ENCODE data around the gene PES1.
"Not testable (repeated sequence)": the region's sequence is repeated elsewhere in the genome, so short reads cannot be mapped to it uniquely, and the experiment has no call there.

The PES1 gene

GRCh38 chr22:30555282-30556210, 36.2 kb downstream of the PES1 start:
- no peak for DNase-seq (ENCODE audit: low read depth in 2 of 2)

DNA sequence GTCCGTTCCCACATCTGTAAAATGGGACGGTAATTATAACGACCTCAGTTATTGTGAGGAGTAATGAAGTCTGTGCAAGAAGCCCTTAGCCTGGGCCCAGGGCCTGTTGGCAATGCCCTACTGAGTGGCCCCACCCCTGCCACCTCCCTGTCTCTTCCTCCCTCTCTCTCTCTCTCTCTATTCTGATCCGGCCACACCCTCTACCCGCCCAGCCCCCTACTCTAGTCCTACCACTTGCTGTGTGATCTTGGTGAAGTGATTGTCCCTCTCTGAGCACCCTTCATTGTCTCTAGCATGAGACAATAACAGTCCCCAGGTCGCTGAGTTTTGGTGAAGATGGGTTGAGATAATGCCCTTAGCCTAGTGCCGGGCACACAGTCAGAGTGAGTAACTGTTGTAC, 37.7 kb downstream of the PES1 start:
- DNase-seq (ENCODE audit: low read depth in 2 of 2) = no peak

DNA sequence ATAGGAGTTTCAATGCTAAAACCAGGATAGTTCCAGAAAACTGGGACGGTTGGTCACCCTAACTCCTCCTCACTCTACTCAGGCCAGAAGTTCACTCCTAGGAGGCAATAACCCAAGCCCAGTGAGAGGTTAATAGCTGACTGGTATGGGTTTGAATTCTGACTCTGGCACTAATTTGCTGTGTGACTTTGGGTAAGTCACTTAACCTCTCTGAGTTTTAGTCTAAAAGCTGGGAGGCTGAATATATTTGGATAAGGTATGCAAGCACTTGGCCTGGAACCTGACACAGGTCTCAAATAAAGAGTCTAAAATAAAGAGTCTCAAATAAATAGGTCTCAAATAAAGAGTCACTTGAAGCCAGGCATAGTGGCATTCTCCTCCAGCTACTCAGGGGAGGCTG, 39.0 kb downstream of the PES1 start:
- DNase-seq (ENCODE audit: low read depth in 2 of 2) = no peak

DNA sequence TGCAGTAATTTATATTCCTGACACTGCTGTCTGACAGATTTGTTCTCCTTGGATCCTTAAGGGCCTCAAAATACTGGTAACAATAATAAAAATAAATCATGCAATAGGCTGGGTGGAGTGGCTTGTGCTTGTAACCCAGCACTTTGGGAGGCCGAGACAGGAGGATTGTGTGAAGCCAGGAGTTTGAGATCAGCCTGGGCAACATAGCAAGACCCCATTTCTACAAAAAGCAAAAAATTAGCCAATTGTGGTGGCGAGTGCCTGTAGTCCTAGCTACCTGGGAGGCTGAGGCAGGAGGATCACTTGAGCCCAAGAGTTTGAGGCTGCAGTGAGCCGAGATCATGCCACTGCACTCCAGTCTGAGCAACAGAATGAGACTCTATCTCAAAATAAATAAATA, 39.9 kb downstream of the PES1 start:
- not testable (repeated sequence) for DNase-seq (ENCODE audit: low read depth in 2 of 2)

DNA sequence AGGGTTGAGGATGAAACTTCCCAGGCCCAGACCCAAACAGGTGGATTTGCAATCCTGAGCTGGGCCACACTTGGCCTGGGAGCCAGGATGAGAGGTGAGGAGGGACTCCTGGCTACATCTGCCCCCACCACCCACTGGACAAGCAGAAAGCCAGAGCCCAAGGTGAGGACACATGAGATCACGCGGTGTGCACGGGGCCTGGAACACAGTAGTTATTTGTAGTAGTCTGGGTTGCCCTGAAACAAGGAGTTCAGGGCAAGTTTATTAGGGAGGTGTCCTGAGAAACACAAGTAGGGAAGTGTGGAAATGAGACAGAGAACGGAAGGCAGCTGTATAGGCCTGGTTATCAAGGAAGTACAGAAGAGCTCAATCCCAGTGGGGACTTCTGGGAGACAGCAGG, 44.5 kb downstream of the PES1 start:
- no peak for DNase-seq (ENCODE audit: low read depth in 2 of 2)

DNA sequence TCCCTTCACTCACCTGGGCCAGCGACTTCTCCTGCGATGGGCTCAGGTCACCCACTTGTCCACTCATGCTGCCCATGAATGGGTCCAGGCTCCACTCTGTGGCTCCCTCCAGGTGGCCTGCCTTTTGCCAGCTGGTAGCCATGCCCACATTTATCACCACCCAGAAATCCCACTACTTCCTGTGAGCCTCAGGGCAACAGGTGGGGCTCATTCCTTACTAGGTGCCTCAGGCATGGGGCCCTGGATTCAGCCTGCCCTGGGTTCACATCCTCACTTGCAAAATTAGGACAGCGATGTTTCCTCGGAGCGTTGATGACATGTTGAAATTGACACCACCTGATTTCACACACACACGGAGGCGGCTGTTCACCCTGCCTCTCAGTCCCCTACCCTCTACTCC, 45.1 kb downstream of the PES1 start, which contains the start of gene SEC14L6:
SEC14L6 (minus strand) TSS at position 126 of the 400 bp plus-strand sequence; CDS start at position 67, 59 bp downstream.
- DNase-seq (ENCODE audit: low read depth in 2 of 2) = no peak

- no peak for DNase-seq (ENCODE audit: low read depth in 2 of 2)
Measured at GRCh38 chr22:30542811-30543188, 48.9 kb downstream of the PES1 start.

DNA sequence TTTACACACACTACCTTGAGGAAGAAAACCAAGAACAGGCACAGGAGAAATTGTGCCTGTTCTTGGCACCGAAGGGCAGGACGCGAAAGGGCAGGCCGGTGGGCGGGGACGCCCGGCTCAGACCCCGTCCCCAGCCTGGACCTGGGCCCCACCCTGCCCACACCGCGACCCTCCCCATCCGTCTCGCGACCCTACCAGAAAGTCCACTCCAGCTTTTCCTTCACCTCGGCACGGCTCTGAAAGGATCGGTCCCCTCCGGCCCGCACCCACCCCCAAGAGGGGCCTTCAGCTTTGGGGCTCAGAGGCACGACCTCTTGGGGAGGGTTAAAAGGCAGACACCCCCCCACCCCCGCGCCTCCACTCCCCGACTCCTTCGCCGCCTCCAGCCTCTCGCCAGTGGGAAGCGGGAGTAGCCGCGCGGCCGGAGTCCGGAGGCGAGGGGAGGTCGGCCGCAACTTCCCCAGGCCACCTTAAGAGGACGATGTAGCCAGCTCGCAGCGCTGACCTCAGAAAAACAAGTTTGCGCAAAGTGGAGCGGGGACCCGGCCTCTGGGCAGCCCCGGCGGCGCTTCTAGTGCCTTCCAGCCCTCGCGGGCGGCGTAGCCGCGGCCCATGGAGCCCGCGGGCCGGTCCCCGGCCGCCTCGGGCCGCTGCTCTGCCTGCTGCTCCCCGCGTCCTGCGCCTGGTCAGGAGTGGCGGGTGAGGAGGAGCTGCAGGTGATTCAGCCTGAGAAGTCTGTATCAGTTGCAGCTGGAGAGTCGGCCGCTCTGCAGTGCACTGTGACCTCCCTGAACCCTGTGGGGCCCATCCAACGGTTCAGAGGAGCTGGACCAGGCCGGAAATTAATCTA, 49.5 kb downstream of the PES1 start:
- DNase-seq (ENCODE audit: low read depth in 2 of 2) = no peak

DNA sequence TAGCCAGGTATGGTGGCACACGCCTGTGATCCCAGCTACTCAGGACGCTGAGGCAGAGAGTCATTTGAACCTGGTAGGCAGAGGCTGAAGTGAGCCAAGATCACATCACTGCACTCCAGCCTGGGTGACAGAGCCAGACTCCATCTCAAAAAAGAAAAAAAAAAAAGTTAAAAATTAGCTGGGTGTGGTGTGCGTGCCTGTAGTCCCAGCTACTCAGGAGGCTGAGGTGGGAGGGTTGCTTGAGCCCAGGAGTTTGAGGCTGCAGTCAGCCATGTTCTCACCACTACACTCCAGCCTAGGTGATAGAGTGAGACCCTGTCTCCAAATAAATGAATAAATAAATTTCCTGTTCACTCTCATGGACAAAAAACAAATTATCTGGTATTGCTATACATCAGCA, 50.2 kb downstream of the PES1 start:
- DNase-seq (ENCODE audit: low read depth in 2 of 2) = not testable (repeated sequence)

- no peak for DNase-seq (ENCODE audit: low read depth in 2 of 2)
Measured at GRCh38 chr22:30539368-30539767, 52.3 kb downstream of the PES1 start.

GRCh38 chr22:30538280-30538679, 53.4 kb downstream of the PES1 start:
- DNase-seq (ENCODE audit: low read depth in 2 of 2) = peak in 1 of 2 experiments; percentile 4

DNA sequence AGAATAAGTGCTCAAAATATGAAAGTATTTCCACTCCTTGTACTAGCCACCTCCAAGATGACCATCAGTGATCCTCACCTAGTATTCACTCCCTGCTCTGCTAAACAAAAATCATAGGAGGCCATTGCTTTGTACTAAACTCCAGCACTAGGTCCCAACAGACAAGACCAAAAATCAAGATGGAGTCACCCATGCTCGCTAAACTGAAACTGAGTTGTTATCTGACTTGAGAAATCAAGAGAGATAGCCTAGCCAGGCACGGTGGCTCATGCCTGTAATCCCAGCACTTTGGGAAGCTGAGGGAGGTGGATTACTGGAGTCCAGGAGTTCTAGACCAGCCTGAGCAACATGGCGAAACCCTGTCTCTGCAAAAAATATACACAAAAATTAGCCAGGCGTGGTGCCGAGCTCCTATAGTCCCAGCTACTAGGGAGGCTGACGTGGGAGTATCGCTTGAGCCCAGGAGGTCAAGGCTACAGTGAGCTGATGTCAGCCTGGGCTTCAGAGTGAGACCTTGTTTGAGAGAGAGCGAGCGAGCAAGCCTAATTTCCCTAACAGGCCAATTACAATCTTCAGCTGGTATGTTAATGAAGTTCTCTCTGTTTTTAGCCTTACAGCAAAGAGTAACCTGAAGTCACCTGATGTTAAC, 54.5 kb downstream of the PES1 start:
- no peak for DNase-seq (ENCODE audit: low read depth in 2 of 2)

DNA sequence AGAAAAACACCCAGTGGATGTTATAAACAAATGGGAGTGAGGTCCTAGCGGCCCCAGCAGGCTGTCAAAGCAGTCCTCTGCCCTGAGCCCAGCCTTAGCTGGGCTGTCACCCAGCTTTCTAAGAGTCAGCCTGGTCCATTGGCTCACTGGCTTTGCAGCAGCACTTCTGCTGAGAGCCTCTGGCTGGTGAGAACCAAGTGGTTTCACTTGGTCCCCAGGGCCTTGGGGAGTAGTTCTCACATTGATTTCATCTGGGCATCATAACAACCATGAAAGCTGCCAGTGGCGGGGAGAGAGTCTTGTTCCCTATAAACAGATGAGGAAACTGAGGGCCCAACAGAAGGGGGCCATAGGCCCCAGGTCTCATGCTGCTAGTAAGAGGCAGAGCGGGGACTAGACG, 56.5 kb downstream of the PES1 start:
- no peak for DNase-seq (ENCODE audit: low read depth in 2 of 2)

DNA sequence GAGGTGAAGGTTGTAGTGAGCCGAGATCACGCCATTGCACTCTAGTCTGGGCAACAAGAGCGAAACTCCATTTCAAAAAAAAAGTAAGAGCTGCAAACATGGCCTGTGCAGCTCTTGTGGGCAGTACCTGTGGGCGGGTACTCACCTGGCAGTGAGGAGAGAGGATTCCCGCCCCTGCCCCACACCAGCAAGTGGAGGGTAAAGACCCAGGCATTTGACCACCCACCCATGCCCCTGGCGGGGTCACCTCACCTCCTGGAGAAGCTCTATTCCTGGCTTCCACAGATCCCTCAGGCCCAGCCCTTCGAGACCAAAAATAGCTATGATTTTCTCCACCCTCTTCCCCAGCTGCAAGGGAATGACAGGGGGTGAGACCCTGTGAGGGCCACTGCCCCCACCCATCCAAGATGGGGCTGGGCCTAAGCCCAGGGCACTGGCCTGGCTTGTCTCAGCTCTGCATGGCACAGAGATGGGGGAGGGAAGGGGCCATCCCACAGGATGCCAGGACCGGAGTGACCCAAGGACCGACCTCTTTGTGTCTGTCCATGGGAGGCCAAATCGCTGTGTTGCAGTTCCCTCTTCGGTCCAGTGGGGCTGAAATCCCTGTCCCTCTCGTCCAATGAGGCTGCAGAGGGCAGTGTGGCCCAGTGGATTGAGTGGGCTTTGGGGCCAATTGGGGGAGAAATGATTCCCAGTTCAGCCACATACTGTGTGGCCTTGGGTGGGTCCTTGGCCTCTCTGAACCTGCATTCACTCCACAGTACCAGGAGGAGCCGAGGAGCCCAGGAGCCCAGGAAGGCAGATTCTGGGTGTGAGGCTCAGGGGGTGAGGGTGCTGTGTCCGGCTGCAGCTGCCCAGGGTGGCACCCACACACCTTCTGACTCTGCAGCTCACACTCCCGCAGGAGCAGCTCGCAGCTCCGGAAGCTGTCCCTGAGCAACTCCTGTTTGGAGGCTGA, 59.8 kb downstream of the PES1 start:
- DNase-seq (ENCODE audit: low read depth in 2 of 2) = no peak

DNA sequence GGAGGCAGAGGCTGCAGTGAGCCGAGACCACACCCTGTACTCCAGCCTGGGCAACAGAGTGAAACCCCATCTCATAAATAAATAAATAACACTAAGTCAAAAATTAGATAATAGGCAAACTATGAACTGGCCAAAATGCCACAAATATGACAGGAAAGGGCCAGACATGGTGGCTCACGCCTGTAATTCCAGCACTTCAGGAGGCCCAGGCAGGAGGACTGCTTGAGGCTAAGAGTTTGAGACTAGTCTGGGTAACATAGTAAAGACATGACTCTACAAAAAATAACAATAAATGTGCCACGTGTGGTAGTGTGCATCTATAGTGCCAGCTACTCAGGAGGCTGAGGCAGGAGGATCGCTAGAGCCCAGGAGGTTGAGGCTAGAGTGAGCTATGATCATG, 65.1 kb downstream of the PES1 start:
- DNase-seq (ENCODE audit: low read depth in 2 of 2) = no peak

Measured in fibroblast of skin of left biceps (primary cell).